GM19455 (cell line): ENCODE results near the gene RHOJ.

Source experiments
- ATAC-seq: cut with Tn5 transposase; IDR thresholded peaks from one replicate; pipeline ENCODE4 v1.9.1; 2021; ENCODE audit not compliant: unreplicated experiment

Gene RHOJ

DNA sequence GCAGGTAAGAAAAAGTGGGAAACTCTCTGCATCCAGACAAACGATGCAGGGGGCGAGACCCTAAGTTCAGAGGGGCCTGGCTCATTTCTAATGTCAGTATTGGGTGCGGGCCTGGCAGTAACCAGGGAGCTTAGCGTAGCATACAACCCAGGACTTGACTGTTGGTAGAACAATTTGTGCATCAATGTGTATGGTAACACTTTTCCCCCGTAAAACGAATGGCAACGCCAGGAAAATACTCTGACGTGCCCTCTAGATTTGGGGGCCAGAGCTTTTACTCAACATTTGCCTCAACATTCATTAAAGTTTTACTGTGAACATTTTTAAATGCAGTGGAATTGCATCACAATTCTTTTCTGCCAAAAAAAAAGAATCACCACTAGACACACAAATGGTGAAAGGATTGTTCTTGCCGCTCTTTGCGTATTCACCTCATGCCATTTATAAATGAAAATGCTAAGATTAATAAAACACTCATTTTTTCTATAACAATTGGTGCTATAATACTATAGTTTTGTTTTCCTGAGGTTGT is 867 bp downstream of the RHOJ start:
- ATAC-seq = no peak

- ATAC-seq = no peak
Measured at GRCh38 chr14:63205866-63206265, 1.6 kb downstream of the RHOJ start.

GRCh38 chr14:63209160-63209559 is 4.9 kb downstream of the RHOJ start:
- ATAC-seq = no peak

GRCh38 chr14:63210812-63211211 is 6.6 kb downstream of the RHOJ start:
- ATAC-seq = no peak

GRCh38 chr14:63212209-63212608 is 8.0 kb downstream of the RHOJ start:
- ATAC-seq = no peak

DNA sequence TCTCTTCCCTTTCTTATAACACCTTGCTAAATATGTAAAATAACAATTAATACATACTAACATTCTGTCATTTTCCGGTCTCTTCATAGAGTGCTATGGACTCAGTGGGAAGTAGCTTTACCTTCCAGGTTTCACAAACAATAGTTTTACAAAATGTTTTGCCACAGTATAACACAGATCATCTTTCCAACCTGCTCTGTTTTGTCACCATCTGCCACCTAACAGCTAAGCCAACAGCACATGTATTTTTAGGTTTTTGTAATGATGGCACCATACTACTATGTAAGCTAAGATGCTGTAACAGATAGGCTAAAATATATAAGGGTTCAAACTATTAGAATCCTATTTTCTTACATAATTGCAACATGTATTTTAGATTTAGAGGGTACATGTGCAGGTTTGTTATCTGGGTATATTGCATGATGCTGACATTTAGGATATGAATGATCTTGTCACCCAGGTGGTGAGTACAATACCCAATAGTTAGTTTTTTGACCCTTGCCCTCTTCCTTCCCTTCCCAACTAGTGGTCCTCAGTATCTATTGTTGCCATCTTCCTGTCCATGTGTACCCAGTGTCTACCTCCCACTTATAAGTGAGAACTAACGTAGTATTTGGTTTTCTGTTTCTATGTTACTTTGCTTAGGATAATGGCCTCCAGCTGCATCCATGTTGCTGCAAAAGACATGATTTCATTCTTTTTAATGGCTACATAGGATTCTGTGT is 8.7 kb downstream of the RHOJ start:
- no peak for ATAC-seq

- no peak for ATAC-seq
Measured at GRCh38 chr14:63214417-63215196, 10.4 kb downstream of the RHOJ start.

DNA sequence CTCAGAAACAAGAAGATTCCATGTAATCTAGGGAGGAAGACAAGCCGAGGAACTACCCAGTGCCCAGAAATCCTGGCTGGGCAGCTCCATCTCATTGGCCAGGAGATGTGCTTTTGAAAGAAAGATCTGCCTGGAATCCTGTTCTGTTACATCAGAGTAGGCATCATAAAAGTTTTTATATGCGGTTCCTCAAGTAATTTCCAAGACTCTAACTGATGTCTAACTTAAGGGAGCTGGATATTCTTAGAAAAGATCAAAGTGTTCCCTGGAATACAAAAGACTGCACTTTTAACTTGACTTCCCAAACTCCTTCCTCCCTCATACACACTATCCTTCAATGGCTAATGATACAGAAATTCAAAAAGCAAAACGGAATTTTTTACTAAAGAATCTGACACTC is 16.3 kb downstream of the RHOJ start:
- no peak for ATAC-seq

GRCh38 chr14:63223596-63223995 is 19.4 kb downstream of the RHOJ start:
- ATAC-seq = no peak

- no peak for ATAC-seq
Measured at GRCh38 chr14:63224196-63224595, 20.0 kb downstream of the RHOJ start.

DNA sequence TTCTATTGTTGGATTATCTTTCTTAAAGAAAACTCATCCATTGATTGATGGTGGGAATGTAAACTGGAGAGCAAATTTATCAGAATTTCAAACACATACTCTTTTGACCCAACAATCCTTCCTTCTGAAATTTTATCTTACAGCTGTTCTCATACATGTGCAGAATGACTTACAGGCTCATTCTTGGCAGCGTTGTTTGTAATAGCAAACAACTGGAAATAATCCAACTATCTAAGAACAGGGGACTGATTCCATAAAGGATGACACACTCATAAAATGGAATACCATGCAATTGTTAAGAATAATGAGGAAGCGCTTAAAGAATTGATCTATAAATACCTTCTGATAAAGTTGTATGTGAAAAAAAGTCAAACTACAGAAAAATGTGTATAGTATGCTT is 24.0 kb downstream of the RHOJ start:
- ATAC-seq = no peak

- ATAC-seq = no peak
Measured at GRCh38 chr14:63229330-63230059, 25.3 kb downstream of the RHOJ start.

DNA sequence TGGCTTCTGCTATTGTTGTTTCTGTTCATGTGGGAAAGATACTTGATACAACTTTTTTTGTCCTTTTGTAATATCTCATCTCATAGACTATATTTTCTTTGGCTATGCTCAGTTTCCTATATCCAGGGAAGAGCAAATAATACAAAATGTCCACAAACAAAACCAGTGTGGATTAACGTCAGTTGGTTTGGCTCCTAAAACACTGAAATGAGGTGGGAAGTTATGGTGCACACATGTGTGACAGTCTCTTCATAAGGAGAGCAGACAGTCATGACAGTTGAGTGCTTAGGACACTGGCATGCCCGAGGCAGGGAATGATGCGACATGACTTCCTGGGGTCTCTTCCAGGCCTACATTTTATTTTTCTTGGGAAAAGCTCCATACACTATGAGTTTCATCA is 27.5 kb downstream of the RHOJ start:
- ATAC-seq = no peak

GRCh38 chr14:63237791-63238190 is 33.5 kb downstream of the RHOJ start:
- no peak for ATAC-seq

GRCh38 chr14:63240221-63240620 is 36.0 kb downstream of the RHOJ start:
- no peak for ATAC-seq

DNA sequence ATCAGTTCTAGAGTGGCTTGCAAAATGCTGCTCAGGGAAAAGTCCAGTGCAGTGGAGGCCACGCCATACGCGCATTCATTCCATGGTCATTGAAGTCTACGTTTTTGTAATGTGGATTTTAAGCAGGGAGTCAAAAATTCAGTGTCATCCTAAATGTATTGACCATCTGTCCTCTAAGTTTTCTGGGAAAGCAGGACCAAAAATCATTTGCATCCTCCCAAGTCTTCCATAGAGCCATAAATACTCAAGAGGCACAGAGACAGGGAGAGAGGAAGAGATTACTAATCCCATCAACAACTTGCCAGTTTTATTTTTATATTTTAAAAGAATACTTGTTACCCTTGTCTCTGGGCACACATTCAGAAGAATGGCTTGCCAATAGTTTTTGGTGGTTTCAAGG is 36.9 kb downstream of the RHOJ start:
- ATAC-seq = no peak

GRCh38 chr14:63243646-63244045 is 39.4 kb downstream of the RHOJ start:
- ATAC-seq = no peak

DNA sequence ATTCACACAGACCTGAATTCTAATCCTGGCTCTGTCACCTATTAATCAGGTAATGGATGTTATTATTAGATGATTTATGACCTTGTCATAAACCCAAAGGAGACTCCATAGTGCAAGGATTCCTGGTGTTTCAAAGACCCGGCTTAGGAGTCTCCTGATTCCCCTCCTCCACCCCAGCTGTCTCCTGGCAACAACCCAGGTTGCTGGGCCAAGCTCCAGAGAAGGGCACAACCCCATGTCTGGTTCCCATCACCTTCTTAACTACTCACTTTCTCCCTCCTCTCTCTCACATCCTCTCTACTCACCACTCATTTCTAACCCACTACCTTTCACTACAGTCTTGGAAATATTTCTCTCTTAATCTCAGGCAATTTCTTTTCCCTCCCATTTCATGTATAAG is 41.6 kb downstream of the RHOJ start:
- no peak for ATAC-seq

- ATAC-seq = no peak
Measured at GRCh38 chr14:63248211-63248610, 44.0 kb downstream of the RHOJ start.

GRCh38 chr14:63249092-63249491 is 44.8 kb downstream of the RHOJ start:
- ATAC-seq = no peak

GRCh38 chr14:63257299-63257698 is 53.1 kb downstream of the RHOJ start:
- no peak for ATAC-seq

- ATAC-seq = no peak
Measured at GRCh38 chr14:63262446-63262845, 58.2 kb downstream of the RHOJ start.
